GM19395 (cell line): Measurements from ENCODE around the gene SLC2A5.
"Not testable (repeated sequence)": the region's sequence is repeated elsewhere in the genome, so short reads cannot be mapped to it uniquely, and the experiment has no call there.

Experiments
- ATAC-seq: cut with Tn5 transposase; IDR thresholded peaks from one replicate; pipeline ENCODE4 v1.9.1; 2021; ENCODE audit warnings: mild to moderate bottlenecking, moderate library complexity; ENCODE audit not compliant: unreplicated experiment

SLC2A5 gene

DNA sequence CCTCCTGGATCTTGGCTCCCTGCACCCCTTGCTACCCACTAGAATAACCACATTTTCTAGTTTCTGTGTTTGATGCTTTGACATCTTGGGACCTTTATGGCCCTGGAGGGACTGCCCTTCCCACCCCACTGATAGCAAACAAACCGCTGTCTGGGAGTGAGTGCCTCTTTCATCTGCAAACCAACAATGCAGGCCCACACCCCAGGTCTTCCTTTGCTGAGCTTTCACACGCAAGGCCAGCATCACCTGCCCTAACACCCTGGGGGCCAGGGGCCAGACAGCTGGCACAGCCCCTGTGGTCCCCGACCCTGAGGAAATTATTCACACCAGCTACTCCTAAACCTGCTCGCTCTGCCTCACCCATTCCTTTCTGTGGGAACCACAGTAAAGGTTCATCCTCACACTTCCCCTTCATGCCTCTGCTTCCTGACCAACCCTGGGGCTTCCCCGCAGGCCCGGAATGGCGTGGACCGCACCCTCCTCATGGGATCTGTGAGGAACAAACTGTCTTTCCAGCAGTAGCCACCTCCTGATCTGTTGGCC lies 58.6 kb downstream of the SLC2A5 start:
- no peak for ATAC-seq

DNA sequence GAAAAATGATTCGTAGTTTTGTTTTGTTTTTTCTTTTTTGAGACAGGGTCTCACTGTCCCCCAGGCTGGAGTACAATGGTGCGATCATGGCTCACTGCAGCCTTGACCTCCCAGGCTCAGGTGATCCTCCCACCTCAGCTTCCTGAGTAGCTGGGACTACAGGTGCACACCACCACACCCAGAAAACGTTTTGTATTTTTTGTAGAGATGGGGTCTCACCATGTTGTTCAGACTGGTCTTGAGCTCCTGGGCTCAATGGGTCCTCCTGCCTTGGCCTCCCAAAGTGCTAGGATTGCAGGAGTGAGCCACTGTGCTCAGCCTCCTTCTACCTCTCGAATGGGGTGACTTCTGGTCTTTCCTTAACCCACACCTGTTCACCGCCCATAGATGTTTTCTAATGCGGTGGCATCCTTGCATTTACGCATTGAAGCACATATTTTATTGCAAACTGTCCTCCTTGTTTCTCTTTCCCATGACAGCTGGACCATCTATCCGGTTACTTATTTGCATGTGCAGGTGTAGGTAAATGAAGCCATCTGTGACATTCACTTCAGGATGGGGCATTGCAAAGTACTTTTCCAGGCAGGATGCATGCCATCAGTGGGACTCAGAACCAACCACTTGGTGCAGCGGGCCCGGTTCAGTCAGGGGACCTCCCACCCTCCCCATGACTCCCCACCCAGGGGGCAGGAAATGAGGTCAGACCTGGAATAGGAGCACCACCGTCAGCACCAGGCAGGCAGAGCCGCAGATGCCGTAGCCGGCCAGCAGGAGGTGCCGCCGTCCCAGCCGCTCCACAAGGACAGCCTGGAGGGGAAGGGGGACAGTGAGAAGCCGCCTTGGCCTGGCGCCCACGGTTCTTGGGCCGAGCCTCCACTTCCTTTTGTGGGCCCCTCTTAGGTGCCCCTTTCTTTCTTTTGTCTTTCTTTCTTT lies 59.7 kb downstream of the SLC2A5 start:
- ATAC-seq, result no peak

DNA sequence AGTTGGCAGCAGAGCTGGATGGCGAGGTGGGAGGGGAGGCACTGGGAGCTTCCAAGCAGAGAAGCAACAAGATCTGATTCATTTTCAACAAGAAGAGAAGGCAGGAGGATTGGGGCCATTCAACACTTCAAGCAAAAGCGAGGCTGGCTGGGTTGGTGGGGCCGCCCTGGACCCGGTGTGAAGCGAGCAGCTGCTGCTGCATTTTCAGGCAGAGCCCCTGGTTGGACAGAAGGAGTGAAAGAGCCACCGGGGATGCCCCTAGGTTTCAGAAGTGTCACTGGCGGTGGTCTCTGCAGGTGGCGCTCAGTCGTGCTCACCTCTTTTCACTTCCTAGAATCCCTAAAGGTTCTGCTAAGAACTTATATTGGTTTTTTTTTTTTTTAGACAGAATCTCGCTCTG lies 61.2 kb downstream of the SLC2A5 start:
- peak; percentile 56 for ATAC-seq

- ATAC-seq, result no peak
Observed at GRCh38 chr1:9006956-9007615, 62.3 kb downstream of the SLC2A5 start.

DNA sequence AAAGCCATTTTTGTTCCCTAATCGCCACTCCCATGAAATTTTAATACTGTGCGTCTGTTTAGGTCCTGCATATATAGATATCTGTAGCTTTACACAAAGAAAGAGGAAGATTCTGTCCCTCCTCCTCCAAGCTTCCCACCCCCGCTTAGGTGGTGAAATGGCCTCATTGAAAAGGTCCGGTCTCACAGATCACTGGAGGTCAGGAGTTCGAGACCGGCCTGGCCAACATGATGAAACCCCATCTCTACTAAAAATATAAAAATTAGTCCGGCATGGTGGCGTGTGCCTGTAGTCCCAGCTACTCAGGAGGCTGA lies 64.1 kb downstream of the SLC2A5 start:
- ATAC-seq, result no peak

DNA sequence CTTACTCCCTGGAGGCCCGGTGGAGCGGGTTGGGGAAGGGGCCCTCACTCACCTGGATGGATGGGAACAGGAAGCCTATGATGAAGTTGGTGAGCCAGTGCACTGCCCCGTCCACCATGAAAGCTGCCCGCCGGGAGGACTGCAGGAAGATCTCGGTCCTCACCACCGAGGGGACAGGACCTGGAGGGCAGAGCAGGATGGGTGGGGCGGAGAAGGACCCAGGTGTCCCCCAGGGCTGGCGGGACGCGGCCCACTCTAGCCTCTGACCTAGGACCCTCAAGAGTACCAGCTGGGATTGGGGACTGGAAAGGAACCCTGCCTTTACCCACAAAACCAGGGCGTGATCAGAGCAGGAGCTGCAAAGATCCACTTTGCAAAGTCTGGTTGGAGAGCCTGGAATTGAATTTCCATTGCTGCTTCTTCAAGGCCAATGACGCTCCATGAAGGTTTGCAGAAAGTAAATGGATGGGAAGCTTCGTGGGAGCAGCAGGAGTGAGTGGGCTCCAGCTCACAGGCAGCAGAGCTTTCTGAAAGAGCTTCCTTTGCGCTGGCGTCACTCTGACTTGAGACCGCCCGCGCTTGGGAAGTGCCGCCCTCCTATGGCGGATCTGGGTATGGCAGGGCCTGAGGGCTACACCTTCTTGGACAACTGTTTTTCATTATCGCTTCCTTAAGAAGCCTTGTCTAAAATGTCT lies 64.6 kb downstream of the SLC2A5 start:
- no peak for ATAC-seq

DNA sequence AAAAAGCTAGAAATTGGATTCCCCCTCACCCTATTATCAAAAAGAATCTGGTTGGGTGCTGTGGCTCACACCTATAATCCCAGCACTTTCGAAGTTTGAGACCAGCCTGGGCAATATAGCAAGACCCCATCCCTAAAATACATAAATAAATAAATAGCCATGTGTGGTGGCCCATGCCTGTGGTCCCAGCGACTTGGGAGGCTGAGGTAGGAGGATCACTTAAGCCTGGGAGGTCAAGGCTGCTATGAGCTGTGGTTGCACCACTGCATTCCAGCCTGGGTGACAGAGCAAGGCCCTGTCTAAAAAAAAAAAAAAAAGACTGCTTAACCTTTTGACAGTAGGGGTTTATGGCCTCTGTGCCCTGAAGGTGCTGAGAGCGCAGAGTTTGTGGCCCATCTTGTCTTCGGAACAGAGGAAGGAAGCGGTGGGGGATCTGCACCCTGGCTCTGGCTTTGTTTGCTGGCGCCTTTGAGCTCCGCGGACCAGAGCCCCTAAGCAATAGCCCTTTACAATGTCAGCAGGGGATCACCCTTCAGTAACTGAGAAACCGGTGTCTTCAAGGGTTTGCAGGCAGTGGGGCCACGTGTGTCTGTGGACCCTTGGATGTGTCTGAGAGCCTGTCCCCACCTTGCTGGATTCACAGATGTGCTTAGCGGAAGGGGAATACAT lies 65.3 kb downstream of the SLC2A5 start:
- ATAC-seq, result no peak

DNA sequence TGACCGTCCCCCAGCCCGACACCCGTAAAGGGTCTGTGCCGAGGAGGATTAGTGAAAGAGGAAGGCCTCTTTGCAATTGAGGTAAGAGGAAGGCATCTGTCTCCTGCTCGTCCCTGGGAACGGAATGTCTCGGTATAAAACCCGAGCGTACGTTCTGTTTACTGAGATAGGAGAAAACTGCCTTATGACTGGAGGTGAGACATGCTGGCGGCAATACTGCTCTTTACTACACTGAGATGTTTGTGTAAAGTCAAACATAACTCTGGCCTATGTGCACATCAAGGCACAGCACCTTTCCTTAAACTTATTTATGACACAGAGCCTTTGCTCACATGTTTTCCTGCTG lies 67.2 kb downstream of the SLC2A5 start:
- not testable (repeated sequence) for ATAC-seq

DNA sequence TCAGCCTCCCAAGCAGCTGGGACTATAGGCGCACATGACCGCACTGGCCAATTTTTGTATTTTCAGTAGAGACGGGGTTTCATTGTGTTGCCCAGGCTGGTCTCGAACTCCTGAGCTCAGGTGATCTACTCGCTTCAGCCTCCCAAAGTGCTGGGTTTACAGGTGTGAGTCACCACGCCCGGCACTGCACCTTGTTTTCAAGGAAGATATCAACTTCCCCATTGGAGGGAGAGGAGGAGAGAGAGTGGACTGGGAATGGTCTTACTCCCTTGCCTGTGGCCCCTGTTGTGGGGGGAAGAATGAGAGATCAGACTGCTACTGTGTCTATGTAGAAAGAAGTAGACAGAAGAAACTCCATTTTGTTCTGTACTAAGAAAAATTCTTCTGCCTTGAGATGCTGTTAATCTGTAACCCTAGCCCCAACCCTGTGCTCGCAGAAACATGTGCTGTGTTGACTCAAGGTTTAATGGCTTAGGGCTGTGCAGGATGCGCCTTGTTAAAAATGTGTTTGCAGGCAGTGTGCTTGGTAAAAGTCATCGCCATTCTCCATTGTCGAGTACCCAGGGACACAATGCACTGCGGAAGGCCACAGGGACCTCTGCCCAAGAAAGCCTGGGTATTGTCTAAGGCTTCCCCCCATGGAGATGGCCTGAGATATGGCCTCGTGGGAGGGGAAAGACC lies 67.8 kb downstream of the SLC2A5 start:
- ATAC-seq, result not testable (repeated sequence)

DNA sequence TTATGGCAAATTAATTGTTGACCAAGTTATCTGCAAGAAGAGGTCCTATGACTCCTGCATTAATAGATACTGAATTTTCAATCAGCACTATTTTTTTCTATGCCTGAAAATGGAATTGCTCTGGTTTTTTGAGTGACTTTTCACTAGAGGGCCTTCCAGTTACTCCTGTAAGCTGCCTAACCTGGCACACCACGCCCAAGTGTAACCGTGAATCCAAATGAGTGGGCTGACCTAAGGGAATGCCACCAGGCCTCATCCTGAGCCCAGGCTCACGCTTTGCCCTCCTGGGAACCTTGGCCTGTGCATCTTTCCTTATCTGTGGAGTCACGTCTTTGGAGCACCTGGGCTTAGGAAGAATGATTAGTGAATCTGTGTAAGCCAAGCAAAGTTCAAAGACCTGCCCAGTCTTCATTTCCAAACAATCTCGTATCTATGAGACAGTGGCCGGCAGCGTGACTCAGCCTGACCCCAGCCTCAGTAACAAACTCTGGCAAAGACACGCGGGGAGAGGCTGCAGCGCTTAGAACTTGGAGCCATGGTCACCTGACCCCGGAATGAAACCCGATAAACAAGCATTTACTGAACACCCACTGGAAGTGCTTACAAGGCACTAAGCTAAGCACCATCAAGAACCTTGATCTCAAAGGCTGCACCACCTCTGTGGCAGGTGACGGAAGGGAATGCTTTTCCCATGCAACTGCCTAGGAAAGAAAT lies 75.3 kb downstream of the SLC2A5 start:
- not testable (repeated sequence) for ATAC-seq

GRCh38 chr1:8992936-8993687 lies 76.3 kb downstream of the SLC2A5 start:
- no peak for ATAC-seq

DNA sequence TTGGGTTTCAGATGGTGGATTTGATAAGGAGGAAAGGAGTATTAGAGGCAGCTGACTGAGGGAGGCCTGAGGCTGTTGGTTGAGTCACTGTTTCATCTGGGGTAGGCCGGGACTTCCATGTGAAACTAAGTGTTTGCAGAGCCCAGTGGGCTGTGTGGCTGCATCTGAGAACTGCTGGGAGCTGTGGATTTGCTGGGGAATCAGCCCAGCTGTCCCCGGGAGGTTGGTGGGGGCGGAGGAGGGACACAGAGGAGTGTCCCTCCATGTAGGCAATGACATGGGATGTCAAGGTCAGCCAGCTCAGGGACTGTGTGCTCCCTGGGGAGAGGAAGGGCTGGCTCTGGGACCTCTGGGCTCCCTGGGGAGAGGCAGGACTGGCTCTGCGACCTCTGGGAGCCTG lies 79.6 kb downstream of the SLC2A5 start:
- no peak for ATAC-seq

DNA sequence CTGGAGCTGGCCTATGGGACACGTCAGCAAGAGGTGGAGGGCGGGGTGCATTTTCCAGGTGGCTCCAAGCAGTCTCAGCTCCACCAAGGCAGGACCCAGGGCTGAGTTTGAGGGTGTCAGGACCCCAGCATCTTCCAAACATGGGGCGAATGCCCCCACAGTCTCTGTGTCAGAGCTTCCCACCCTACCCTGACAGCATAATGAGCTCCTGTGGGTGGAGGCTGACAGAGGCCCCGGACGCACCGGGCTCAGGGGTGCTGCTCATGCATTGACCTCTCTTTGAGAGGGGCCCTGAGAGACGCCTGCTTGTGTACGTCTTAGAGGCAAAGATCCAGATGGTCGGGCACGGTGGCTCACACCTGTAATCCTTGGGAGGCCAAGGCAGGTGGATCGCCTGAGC lies 80.4 kb downstream of the SLC2A5 start:
- ATAC-seq, result no peak

GRCh38 chr1:8988618-8988967 lies 80.8 kb downstream of the SLC2A5 start:
- no peak for ATAC-seq

- ATAC-seq, result no peak
Observed at GRCh38 chr1:8987881-8988617, 81.4 kb downstream of the SLC2A5 start.

GRCh38 chr1:8986814-8987190 lies 82.6 kb downstream of the SLC2A5 start:
- no peak for ATAC-seq

GRCh38 chr1:8985915-8986813 lies 83.3 kb downstream of the SLC2A5 start:
- ATAC-seq, result no peak
